ENCODE measurements around the gene ADGRD1.

ADGRD1 gene

DNA sequence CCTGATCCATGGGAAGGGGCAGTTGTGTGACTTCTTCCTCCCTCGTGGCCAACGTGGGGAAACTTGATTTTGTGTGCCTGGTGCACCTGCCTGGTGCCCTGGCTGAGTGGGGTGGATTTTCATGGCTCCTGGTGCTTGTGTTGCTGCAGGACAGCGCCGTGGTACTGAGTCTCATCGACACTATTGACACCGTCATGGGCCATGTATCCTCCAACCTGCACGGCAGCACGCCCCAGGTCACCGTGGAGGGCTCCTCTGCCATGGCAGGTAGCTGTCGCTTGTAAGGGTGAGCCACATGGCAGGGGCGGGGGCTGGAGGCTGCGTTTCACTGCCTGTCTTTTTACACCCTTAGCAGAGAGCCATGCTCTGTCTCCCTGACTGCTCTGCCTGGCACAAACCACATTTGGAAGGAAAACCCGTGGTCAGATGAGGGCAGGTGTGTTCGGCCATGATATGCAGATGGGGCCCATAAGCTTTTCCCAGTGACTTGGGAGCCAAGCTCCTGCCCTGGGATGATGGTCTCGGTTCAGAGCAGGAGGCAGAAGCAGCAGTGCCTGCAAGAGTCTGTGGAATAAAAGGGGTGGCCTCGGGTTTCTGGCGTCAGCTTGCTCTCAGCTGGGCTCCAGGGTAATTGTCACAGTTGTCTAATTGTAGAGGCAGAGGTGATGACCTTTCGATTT lies 49.5 kb downstream of the ADGRD1 start:
- no peak overlapping the region for H3K4me3 ChIP-seq (ENCODE audit: low read depth, low read length)
- DNase-seq (ENCODE audit: low read depth) = no peak
- TF ChIP-seq POLR2A (IDR thresholded peaks at IDR 0.05; ENCODE audit: extremely low read depth, insufficient read length) (no peak), MYC (IDR thresholded peaks at IDR 0.05; ENCODE audit: low read depth, low read length) (no peak)
- TF ChIP-seq, protein P1, sequence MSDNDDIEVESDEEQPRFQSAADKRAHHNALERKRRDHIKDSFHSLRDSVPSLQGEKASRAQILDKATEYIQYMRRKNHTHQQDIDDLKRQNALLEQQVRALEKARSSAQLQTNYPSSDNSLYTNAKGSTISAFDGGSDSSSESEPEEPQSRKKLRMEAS (IDR thresholded peaks at IDR 0.05; ENCODE audit: low read depth, low read length) = no peak
- TF ChIP-seq, protein P2, sequence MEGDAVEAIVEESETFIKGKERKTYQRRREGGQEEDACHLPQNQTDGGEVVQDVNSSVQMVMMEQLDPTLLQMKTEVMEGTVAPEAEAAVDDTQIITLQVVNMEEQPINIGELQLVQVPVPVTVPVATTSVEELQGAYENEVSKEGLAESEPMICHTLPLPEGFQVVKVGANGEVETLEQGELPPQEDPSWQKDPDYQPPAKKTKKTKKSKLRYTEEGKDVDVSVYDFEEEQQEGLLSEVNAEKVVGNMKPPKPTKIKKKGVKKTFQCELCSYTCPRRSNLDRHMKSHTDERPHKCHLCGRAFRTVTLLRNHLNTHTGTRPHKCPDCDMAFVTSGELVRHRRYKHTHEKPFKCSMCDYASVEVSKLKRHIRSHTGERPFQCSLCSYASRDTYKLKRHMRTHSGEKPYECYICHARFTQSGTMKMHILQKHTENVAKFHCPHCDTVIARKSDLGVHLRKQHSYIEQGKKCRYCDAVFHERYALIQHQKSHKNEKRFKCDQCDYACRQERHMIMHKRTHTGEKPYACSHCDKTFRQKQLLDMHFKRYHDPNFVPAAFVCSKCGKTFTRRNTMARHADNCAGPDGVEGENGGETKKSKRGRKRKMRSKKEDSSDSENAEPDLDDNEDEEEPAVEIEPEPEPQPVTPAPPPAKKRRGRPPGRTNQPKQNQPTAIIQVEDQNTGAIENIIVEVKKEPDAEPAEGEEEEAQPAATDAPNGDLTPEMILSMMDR (IDR thresholded peaks at IDR 0.05; ENCODE audit: low read depth, low read length) = no peak

DNA sequence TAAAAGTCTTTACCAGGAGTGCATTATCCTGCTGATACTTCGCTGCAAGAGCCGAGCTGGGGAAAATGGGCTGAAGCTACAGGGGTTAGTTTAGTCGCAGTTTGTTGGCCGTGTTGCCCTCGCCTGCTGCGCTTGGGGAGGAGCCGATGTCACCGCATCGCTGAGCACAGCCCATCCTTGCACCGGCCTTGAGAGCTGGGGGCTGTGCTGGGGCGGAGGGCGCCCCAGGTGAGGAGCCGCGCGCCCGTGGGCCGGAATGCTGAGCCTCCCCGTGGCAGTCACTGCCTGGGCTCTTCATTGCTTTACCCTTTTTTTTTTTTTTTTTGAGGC lies 50.0 kb downstream of the ADGRD1 start:
- DNase-seq (ENCODE audit: low read depth) = no peak
- no peak overlapping the region for H3K4me3 ChIP-seq (ENCODE audit: low read depth, low read length)
- TF ChIP-seq, protein P2 (IDR thresholded peaks at IDR 0.05; ENCODE audit: low read depth, low read length) = no peak
- TF ChIP-seq, protein P1 (IDR thresholded peaks at IDR 0.05; ENCODE audit: low read depth, low read length) = no peak

DNA sequence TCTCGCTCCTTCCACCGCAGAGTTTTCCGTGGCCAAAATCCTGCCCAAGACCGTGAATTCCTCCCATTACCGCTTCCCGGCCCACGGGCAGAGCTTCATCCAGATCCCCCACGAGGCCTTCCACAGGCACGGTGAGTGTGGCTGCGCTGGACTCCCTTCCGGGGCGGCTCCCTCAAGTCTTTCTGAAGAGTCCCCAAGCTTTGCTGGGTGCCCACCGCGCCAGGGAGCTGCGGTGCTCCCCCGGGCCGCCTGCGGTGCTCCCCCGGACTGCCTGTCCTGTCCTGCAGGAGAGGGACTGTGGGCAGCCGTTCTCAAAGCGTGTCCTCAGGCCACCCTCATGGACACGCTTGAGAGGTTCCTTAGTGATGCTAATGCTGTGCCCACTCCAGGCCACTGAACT lies 50.5 kb downstream of the ADGRD1 start:
- no peak overlapping the region for H3K4me3 ChIP-seq (ENCODE audit: low read depth, low read length)
- TF ChIP-seq MYC (IDR thresholded peaks at IDR 0.05; ENCODE audit: low read depth, low read length) (no peak), POLR2A (IDR thresholded peaks at IDR 0.05; ENCODE audit: extremely low read depth, insufficient read length) (no peak)
- TF ChIP-seq, protein P1 (IDR thresholded peaks at IDR 0.05; ENCODE audit: low read depth, low read length) = no peak
- TF ChIP-seq, protein P2 (IDR thresholded peaks at IDR 0.05; ENCODE audit: low read depth, low read length) = no peak
- no peak for DNase-seq (ENCODE audit: low read depth)

DNA sequence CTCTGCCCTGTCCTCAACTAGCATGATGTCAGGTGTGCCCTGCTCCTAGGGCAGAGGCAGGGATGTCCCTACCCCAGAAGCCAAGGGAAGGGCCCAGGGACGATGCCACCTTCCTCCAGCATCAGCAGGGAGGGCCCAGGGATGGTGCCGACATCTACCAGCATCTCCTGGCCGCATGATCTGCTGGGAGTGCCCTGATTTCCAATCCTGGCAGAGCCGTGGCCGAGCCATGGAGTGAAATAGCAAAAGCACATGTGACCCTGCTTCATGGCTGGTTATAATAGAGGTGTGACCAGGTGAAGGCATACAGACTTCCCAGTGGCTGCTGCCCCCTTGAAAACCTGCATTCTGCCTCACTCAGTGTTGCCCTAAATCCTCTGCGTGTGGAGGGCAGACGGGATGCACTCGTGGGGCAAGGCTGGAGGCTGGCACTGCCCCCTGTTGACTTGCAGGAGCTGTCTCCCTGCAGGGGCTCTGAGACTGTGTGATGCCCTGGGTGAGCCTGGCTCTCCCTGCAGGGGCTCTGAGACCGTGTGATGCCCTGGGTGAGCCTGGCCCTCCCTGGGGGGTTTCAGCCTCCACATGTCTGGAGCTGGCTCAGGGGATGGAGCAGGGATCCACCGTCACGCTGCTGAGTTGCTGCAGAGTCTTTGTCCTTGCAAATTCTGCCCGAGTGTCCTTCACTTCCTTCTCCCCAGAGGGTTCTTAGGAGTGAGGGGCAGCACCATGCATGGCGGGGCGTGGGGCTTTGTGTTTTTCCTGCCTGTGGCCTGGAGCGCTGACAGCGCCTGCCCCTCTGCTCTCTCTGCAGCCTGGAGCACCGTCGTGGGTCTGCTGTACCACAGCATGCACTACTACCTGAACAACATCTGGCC lies 51.7 kb downstream of the ADGRD1 start:
- no peak for DNase-seq (ENCODE audit: low read depth)
- no peak overlapping the region for H3K4me3 ChIP-seq (ENCODE audit: low read depth, low read length)
- TF ChIP-seq, protein P1 (IDR thresholded peaks at IDR 0.05; ENCODE audit: low read depth, low read length) = no peak
- TF ChIP-seq POLR2A (IDR thresholded peaks at IDR 0.05; ENCODE audit: extremely low read depth, insufficient read length) (no peak), MYC (IDR thresholded peaks at IDR 0.05; ENCODE audit: low read depth, low read length) (no peak)
- TF ChIP-seq, protein P2 (IDR thresholded peaks at IDR 0.05; ENCODE audit: low read depth, low read length) = no peak

- H3K4me3 ChIP-seq (ENCODE audit: low read depth, low read length) = no peak overlapping the region
- DNase-seq (ENCODE audit: low read depth) = no peak
- TF ChIP-seq, protein P2 (IDR thresholded peaks at IDR 0.05; ENCODE audit: low read depth, low read length) = no peak
- TF ChIP-seq MYC (IDR thresholded peaks at IDR 0.05; ENCODE audit: low read depth, low read length) = no peak
- no peak for TF ChIP-seq POLR2A (IDR thresholded peaks at IDR 0.05; ENCODE audit: extremely low read depth, insufficient read length)
- TF ChIP-seq, protein P1 (IDR thresholded peaks at IDR 0.05; ENCODE audit: low read depth, low read length) = no peak
Measured at GRCh38 chr12:131006036-131006735, 52.5 kb downstream of the ADGRD1 start.

All from NB4 (cell line).